ENCODE results near the gene RGS14. TPM values are rescaled to one million over a fixed set of nuclear protein-coding genes. Genes with fewer than 3 reads are reported as not detected.
"Not testable (repeated sequence)": the region's sequence is repeated elsewhere in the genome, so short reads cannot be mapped to it uniquely, and the experiment has no call there.

Gene RGS14
- total RNA-seq, 1 experiment from 2014 or later, result 18.1 TPM

- no peak for DNase-seq (ENCODE audit: low read depth)
Measured at GRCh38 chr5:177328545-177329231, 29.0 kb upstream of the RGS14 start.

- DNase-seq (ENCODE audit: low read depth), result no peak
Measured at GRCh38 chr5:177329883-177330282, 27.8 kb upstream of the RGS14 start.

GRCh38 chr5:177330991-177331842 lies 26.5 kb upstream of the RGS14 start:
- DNase-seq (ENCODE audit: low read depth), result no peak

- DNase-seq (ENCODE audit: low read depth), result no peak
Measured at GRCh38 chr5:177332031-177332895, 25.5 kb upstream of the RGS14 start.

- no peak for DNase-seq (ENCODE audit: low read depth)
Measured at GRCh38 chr5:177332896-177333260, 24.8 kb upstream of the RGS14 start.

- DNase-seq (ENCODE audit: low read depth), result no peak
Measured at GRCh38 chr5:177333420-177334154, 24.1 kb upstream of the RGS14 start.

- no peak for DNase-seq (ENCODE audit: low read depth)
Measured at GRCh38 chr5:177334155-177334551, 23.6 kb upstream of the RGS14 start.

GRCh38 chr5:177334781-177335700 lies 22.7 kb upstream of the RGS14 start:
- DNase-seq (ENCODE audit: low read depth), result no peak

- DNase-seq (ENCODE audit: low read depth), result no peak
Measured at GRCh38 chr5:177335701-177336065, 22.0 kb upstream of the RGS14 start.

GRCh38 chr5:177336112-177336511 lies 21.6 kb upstream of the RGS14 start:
- peak; percentile 46 for DNase-seq (ENCODE audit: low read depth)

GRCh38 chr5:177336603-177337494 lies 20.9 kb upstream of the RGS14 start:
- DNase-seq (ENCODE audit: low read depth), result no peak

GRCh38 chr5:177338251-177339106 lies 19.2 kb upstream of the RGS14 start:
- no peak for DNase-seq (ENCODE audit: low read depth)

- no peak for DNase-seq (ENCODE audit: low read depth)
Measured at GRCh38 chr5:177339107-177339638, 18.6 kb upstream of the RGS14 start.

- not testable (repeated sequence) for DNase-seq (ENCODE audit: low read depth)
Measured at GRCh38 chr5:177343000-177343399, 14.7 kb upstream of the RGS14 start.

GRCh38 chr5:177343777-177344176 lies 13.9 kb upstream of the RGS14 start:
- DNase-seq (ENCODE audit: low read depth), result no peak

- DNase-seq (ENCODE audit: low read depth), result no peak
Measured at GRCh38 chr5:177344891-177345290, 12.8 kb upstream of the RGS14 start.

- no peak for DNase-seq (ENCODE audit: low read depth)
Measured at GRCh38 chr5:177346820-177347219, 10.9 kb upstream of the RGS14 start.

- DNase-seq (ENCODE audit: low read depth), result no peak
Measured at GRCh38 chr5:177347699-177348098, 10.0 kb upstream of the RGS14 start.
